GM18870 (cell line): ENCODE data around the gene GCG.

ENCODE experiments used
- ATAC-seq: cut with Tn5 transposase; IDR thresholded peaks from one replicate; pipeline ENCODE4 v1.9.1; 2021; ENCODE audit warnings: moderate library complexity; ENCODE audit not compliant: unreplicated experiment

The GCG gene

DNA sequence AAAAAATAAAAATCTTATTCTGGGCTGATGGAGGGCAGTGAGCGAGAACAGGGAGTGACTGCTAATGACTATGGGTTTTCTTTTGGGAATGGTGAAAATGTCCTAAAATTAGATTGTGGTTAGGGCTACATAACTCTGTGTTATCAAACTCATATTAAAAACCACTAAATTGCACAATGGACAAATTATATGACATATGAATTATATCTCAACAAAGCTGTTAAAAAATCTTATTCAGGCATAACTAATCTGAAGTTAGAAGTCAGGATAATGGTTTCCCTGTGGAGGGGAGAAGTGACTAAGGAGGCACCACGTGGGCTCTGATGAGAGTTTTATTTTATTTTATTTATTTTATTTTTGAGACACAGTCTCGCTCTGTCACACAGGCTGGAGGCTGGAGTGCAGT lies 45.9 kb downstream of the GCG start:
- ATAC-seq, result no peak

DNA sequence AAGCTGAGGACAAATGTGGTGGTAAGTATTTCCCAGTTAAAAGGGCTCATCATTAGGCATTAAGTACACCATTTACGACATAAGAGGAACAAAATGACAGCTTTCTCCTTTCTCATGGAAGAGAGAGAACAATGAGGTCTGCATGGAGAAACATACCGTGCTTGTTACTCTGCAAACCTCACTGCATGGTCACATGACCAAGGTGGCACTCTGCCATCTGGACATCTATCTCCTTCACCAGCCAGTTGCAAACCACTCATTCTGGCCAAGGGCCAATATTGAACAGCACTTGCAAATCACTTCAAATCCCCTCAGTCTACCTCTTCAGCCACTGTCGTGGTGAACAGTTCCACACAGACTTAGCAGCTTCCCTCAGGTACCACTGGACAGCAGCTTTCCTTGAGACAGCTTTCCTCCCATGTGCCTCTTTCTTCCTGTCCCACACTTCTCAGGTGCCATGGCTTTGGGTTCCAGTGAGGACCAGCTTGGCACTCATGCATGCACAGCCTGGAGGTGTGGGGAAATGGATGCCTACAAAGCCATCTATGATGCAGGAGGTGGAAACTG lies 48.5 kb downstream of the GCG start:
- ATAC-seq, result no peak

DNA sequence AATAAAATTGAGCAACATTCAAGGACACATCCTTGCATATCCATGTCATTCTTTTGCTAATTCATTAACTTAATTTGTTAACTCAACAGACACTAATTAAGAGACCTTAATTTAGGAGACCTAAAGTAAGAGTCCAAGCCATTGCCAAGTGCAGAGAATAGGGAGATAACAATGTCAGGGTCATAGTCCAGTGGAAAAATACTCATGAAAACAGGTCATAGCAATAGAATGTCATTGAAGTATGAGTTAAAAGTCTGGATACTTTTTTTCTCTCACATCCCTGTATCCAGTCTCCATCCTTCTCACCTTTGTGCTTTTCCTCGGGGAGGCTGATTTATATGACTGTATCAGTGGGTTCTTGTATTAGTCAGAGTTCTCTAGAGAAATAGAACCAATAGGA lies 51.5 kb downstream of the GCG start:
- ATAC-seq, result no peak

DNA sequence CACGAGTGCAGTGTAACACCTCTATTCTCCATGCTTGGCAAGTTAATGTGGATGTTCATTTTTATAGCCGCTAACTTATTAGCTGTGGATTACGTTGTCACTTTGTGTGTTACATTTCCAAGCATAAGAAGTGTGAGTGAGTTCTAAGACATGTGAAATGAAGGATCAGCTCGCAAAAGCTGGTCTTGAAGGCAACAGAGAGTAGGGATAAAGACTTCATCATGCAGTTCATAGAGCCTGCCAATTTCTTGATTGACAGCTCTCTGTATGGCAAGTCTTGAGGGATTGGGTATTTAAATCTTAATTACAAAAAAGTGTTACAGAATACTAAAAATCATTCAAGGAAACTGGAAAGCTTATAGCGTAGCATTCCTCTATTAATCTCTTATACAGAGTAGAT lies 52.2 kb downstream of the GCG start:
- no peak for ATAC-seq
